SU-DHL-6 (cell line): Measurements from ENCODE around the gene DRC7.

Experiments
- H2AFZ ChIP-seq: fragments of 200-600 bp; sonication (generic); 2 replicates; pipeline ENCODE4 v1.6.1; 2014; ENCODE audit warnings: low read depth, mild to moderate bottlenecking, moderate library complexity, mixed read lengths, antibody characterized with exemption, low read length; ENCODE audit not compliant: severe bottlenecking
- H3F3A ChIP-seq: fragments of 200-600 bp; shearing (Covaris generic); 2 replicates; pipeline ENCODE4 v1.6.0; 2016; ENCODE audit warnings: antibody characterized with exemption, mild to moderate bottlenecking; ENCODE audit not compliant: insufficient read depth
- H3K27ac ChIP-seq: fragments of 200-600 bp; sonication (generic); 2 replicates; pipeline ENCODE4 v1.5.1; 2016; ENCODE audit warnings: low read depth, mild to moderate bottlenecking, low read length, moderate library complexity, mixed read lengths
- H3K27me3 ChIP-seq: fragments of 200-600 bp; sonication (generic), shearing (Covaris generic); 2 replicates; pipeline ENCODE4 v1.6.0; 2014; ENCODE audit warnings: mild to moderate bottlenecking, low read length
- H3K36me3 ChIP-seq: fragments of 200-600 bp; sonication (generic); 2 replicates; pipeline ENCODE4 v1.6.1; 2014; ENCODE audit warnings: mild to moderate bottlenecking, low read length, mixed read lengths
- H3K4me2 ChIP-seq: fragments of 300-600, 200-600 bp; shearing (Covaris generic), sonication (generic); 2 replicates; pipeline ENCODE4 v1.6.0; 2014; ENCODE audit warnings: low read length, low read depth, mild to moderate bottlenecking; ENCODE audit not compliant: poor library complexity, severe bottlenecking
- H3K4me3 ChIP-seq: fragments of 200-600 bp; sonication (generic); 2 replicates; pipeline ENCODE4 v1.5.1; 2014; ENCODE audit warnings: antibody characterized with exemption, low read length, mild to moderate bottlenecking, mixed read lengths; ENCODE audit not compliant: insufficient read depth, poor library complexity, severe bottlenecking
- H3K79me2 ChIP-seq: fragments of 200-600 bp; sonication (generic); 2 replicates; pipeline ENCODE4 v1.6.1; 2014; ENCODE audit warnings: mild to moderate bottlenecking, low read length, moderate library complexity; ENCODE audit not compliant: insufficient read depth
- H3K9ac ChIP-seq: fragments of 200-600 bp; sonication (generic); 2 replicates; pipeline ENCODE4 v1.7.0; 2014; ENCODE audit warnings: mild to moderate bottlenecking, low read length
- H3K9me2 ChIP-seq: fragments of 200-600 bp; sonication (generic); replicated peaks from 2 replicates; pipeline ENCODE4 v1.6.1; 2014; ENCODE audit warnings: low read length; ENCODE audit not compliant: insufficient read depth
- H3K9me3 ChIP-seq: fragments of 200-600 bp; sonication (generic); 2 replicates; pipeline ENCODE4 v1.6.1; 2014; ENCODE audit warnings: low read length, mixed read lengths; ENCODE audit not compliant: insufficient read depth
- H4K20me1 ChIP-seq: fragments of 200-600 bp; sonication (generic); 2 replicates; pipeline ENCODE4 v1.6.1; 2014; ENCODE audit warnings: low read depth, mild to moderate bottlenecking, antibody characterized with exemption, low read length, moderate library complexity, mixed read lengths
- CTCF ChIP-seq: fragments of 200-600 bp; sonication (generic); IDR thresholded peaks from one replicate; pipeline ENCODE4 v1.5.1; 2017; ENCODE audit warnings: antibody characterized with exemption, mild to moderate bottlenecking, low read length, moderate library complexity; ENCODE audit not compliant: insufficient read depth, poor library complexity, severe bottlenecking
- EZH2phosphoT487 ChIP-seq: fragments of 200-600 bp; sonication (generic), shearing (Covaris generic); conservative IDR thresholded peaks from 2 replicates; pipeline ENCODE4 v1.6.1; 2018; ENCODE audit warnings: mild to moderate bottlenecking, antibody characterized with exemption, low read length, moderate library complexity, mixed read lengths

The DRC7 gene

GRCh38 chr16:57764341-57765159, 69.9 kb downstream of the DRC7 start:
- no peaks in the 10 kb centered on the region for H3K27me3 ChIP-seq
- no peak overlapping the region for H3K4me3 ChIP-seq
- no peaks in the 10 kb centered on the region for H3K36me3 ChIP-seq
- H3K27ac ChIP-seq, result no peak overlapping the region
- H3K9me3 ChIP-seq, result no peaks in the 10 kb centered on the region
- no peaks in the 10 kb centered on the region for H3K79me2 ChIP-seq
- H3F3A ChIP-seq, result no peaks in the 10 kb centered on the region
- no peak overlapping the region for H2AFZ ChIP-seq
- H4K20me1 ChIP-seq, result no peaks in the 10 kb centered on the region
- TF ChIP-seq CTCF, result no peak
- no peak for TF ChIP-seq EZH2phosphoT487
- no peak overlapping the region for H3K9ac ChIP-seq
- H3K9me2 ChIP-seq, result no peaks in the 10 kb centered on the region
- no peak overlapping the region for H3K4me2 ChIP-seq

- no peaks in the 10 kb centered on the region for H3K27me3 ChIP-seq
- H3K36me3 ChIP-seq, result no peaks in the 10 kb centered on the region
- H4K20me1 ChIP-seq, result no peaks in the 10 kb centered on the region
- H3K4me2 ChIP-seq, result no peak overlapping the region
- no peaks in the 10 kb centered on the region for H3K9me3 ChIP-seq
- no peaks in the 10 kb centered on the region for H3K79me2 ChIP-seq
- no peak overlapping the region for H3K9ac ChIP-seq
- H2AFZ ChIP-seq, result no peak overlapping the region
- no peak overlapping the region for H3K27ac ChIP-seq
- H3K9me2 ChIP-seq, result no peaks in the 10 kb centered on the region
- TF ChIP-seq CTCF, result no peak
- TF ChIP-seq EZH2phosphoT487, result no peak
- no peaks in the 10 kb centered on the region for H3F3A ChIP-seq
- H3K4me3 ChIP-seq, result no peak overlapping the region
Observed at GRCh38 chr16:57765160-57765728, 70.6 kb downstream of the DRC7 start.

- H3K79me2 ChIP-seq, result no peaks in the 10 kb centered on the region
- H3K27me3 ChIP-seq, result no peaks in the 10 kb centered on the region
- no peak overlapping the region for H2AFZ ChIP-seq
- H4K20me1 ChIP-seq, result no peaks in the 10 kb centered on the region
- H3K36me3 ChIP-seq, result no peaks in the 10 kb centered on the region
- no peak overlapping the region for H3K4me3 ChIP-seq
- H3K9ac ChIP-seq, result no peak overlapping the region
- H3F3A ChIP-seq, result no peaks in the 10 kb centered on the region
- H3K27ac ChIP-seq, result no peak overlapping the region
- TF ChIP-seq EZH2phosphoT487, result no peak
- TF ChIP-seq CTCF, result no peak
- no peaks in the 10 kb centered on the region for H3K9me2 ChIP-seq
- no peaks in the 10 kb centered on the region for H3K9me3 ChIP-seq
- no peak overlapping the region for H3K4me2 ChIP-seq
Observed at GRCh38 chr16:57766714-57767348, 72.2 kb downstream of the DRC7 start.
